A549 (cell line): Measurements from ENCODE around the gene HUNK.

Source experiments
- BCL3 ChIP-seq: fragments of >200 bp; sonication (Bioruptor Twin); formaldehyde crosslinking; IDR thresholded peaks from 3 replicates; pipeline ENCODE4 v1.6.1; 2016
- BHLHE40 ChIP-seq: IDR thresholded peaks from 2 replicates; pipeline ENCODE4 v1.6.1; 2012; ENCODE audit warnings: low read depth, low read length, inconsistent platforms
- CEBPB ChIP-seq, 2 experiments: fragments of >200 bp in 1 of 2; sonication (Bioruptor Twin) in 1 of 2; formaldehyde crosslinking in 1 of 2; IDR thresholded peaks; 2 replicates each; pipeline ENCODE4 v1.6.1; 2012 to 2016
- CTCF ChIP-seq: fragments of >200 bp; sonication (Bioruptor Twin); formaldehyde crosslinking; IDR thresholded peaks from 3 replicates; pipeline ENCODE4 v1.5.1; 2016
- HDAC2 ChIP-seq: fragments of 200-600 bp; sonication (generic); IDR thresholded peaks from 2 replicates; pipeline ENCODE4 v1.6.1; 2016
- JUN ChIP-seq, 2 experiments: fragments of >200 bp; sonication (Bioruptor Twin); formaldehyde crosslinking; IDR thresholded peaks; 2 replicates in 1 of 2; 3 replicates in 1 of 2; pipeline ENCODE4 v1.6.1; 2016 to 2017
- MAX ChIP-seq: IDR thresholded peaks from 2 replicates; pipeline ENCODE4 v1.6.1; 2012
- PHF8 ChIP-seq: fragments of 200-600 bp; sonication (generic); IDR thresholded peaks from 2 replicates; pipeline ENCODE4 v1.6.1; 2016; ENCODE audit warnings: low read depth, mild to moderate bottlenecking, antibody characterized with exemption, moderate library complexity, borderline replicate concordance
- POLR2A ChIP-seq: IDR thresholded peaks from 2 replicates; pipeline ENCODE4 v1.6.1; 2012; ENCODE audit warnings: mild to moderate bottlenecking, low read length
- REST ChIP-seq: fragments of 200-600 bp; sonication (generic); IDR thresholded peaks from 2 replicates; pipeline ENCODE4 v1.6.1; 2016; ENCODE audit warnings: antibody characterized with exemption, mild to moderate bottlenecking, moderate library complexity
- RFX5 ChIP-seq: fragments of 450-650 bp; IDR thresholded peaks from 2 replicates; pipeline ENCODE4 v1.7.1; 2014; ENCODE audit warnings: antibody characterized with exemption, mild to moderate bottlenecking, moderate library complexity
- TP53 ChIP-seq: fragments of 250-450 bp; sonication (Bioruptor Pico); IDR thresholded peaks from 2 replicates; pipeline ENCODE4 v1.5.0; 2021; ENCODE audit warnings: mild to moderate bottlenecking, moderate library complexity

- TF ChIP-seq CTCF (peak; percentile 67), REST (no peak), JUN (IDR thresholded peaks at IDR 0.05) (no peak), MAX (no peak), CEBPB (IDR thresholded peaks at IDR 0.05) (no peak), POLR2A (no peak), PHF8 (no peak), RFX5 (no peak), BCL3 (no peak), HDAC2 (no peak), BHLHE40 (no peak), TP53 (CRISPR knock-in tag) (no peak)
Measured at GRCh38 chr21:31866077-31866511, 6.7 kb upstream of the HUNK start.
